ENCODE results near the gene SDCBP2. TPM values are rescaled to one million over a fixed set of nuclear protein-coding genes. Genes with fewer than 3 reads are reported as not detected.

SDCBP2 gene
- total and polyA plus RNA-seq, 10 of the 15 experiments (the other 5 are each of a cell fraction or from before 2014, with no cell fraction given): 0.16 to 2.4 (median 1.1) TPM; not detected in 1

DNA sequence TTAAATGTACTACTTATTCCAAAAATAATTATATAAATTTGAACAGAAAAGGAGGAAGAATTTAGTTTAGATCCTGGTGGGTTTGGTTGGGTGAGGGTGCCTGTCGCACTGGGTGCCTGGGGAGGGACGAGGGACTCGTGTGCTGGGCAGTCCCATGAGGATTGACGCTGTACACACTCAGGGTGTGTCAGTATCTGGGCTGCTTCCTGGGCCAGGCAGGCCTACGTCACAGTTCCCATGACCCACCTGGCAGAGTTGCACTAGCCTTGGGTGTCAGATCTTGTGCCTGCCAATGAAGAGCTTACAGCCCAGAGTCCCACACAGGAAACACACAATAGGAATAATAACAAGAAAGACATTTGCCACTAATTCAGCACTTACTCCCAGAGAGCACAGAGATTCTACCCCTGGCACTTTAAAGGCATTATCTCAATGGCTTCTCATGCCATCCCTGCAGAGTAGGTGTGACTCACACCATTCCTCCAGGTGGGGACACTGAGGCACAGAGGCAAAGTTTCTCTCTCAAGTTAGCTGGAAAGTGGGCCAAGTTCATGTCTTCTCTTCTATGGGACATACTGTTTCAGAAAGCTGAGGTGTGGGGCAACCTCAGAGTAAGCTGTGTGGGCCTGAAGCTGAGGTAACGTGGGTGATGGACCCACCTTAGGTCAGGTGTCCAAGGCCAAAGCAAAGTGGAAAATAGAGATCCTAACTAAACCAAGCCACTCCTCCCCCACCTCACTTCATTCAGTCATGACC is 1.3 kb upstream of the SDCBP2 start (continued):
- TF ChIP-seq BACH1 (IDR thresholded peaks at IDR 0.05; ENCODE audit: borderline replicate concordance) (no peak), RBBP5 (conservative IDR thresholded peaks at IDR 0.05) (no peak), ZBTB33 (IDR thresholded peaks at IDR 0.05) (no peak), ZNF384 (IDR thresholded peaks at IDR 0.05; ENCODE audit: borderline replicate concordance, low read depth, low read length) (peak; percentile 32; the same call in 1 of the 2 replicates), USF2 (IDR thresholded peaks at IDR 0.05; ENCODE audit: borderline replicate concordance, low read depth, low read length) (no peak; the same call in 1 of the 2 replicates), CBX5 (IDR thresholded peaks at IDR 0.05; ENCODE audit: low read depth) (no peak), SUZ12 (IDR thresholded peaks at IDR 0.05; ENCODE audit: unreplicated experiment) (no peak), KAT2A (conservative IDR thresholded peaks at IDR 0.05; ENCODE audit: control insufficient read depth, low read depth, low read length) (no peak), FOXK2 (IDR thresholded peaks at IDR 0.05) (no peak), SMC3 (IDR thresholded peaks at IDR 0.05; ENCODE audit: borderline replicate concordance, low read length) (0 out of 2 replicates have a peak, but pooled peaks have one; percentile 8), CREM (IDR thresholded peaks at IDR 0.05; ENCODE audit: low read depth) (peak; percentile 81), RAD51 (IDR thresholded peaks at IDR 0.05) (no peak; the same call in 1 of the 2 replicates), HCFC1 (IDR thresholded peaks at IDR 0.05; ENCODE audit: low read length) (no peak), NRF1 (conservative IDR thresholded peaks at IDR 0.05; ENCODE audit: low read depth, low read length) (no peak), ZNF622 (IDR thresholded peaks at IDR 0.05) (no peak), RCOR1 (conservative IDR thresholded peaks at IDR 0.05; ENCODE audit: low read depth, low read length) (0 out of 2 replicates have a peak, but pooled peaks have one; percentile 52), JUND (IDR thresholded peaks at IDR 0.05; ENCODE audit: low read depth, low read length) (no peak), SMAD1 (IDR thresholded peaks at IDR 0.05; ENCODE audit: low read depth, partially characterized antibody) (peak; percentile 7), MYC (IDR thresholded peaks at IDR 0.05; ENCODE audit: insufficient read depth, insufficient read length, insufficient replicate concordance, low read length, severe bottlenecking) (no peak), ZNF217 (IDR thresholded peaks at IDR 0.05) (no peak), PKNOX1 (IDR thresholded peaks at IDR 0.05) (peak; percentile 51; the same call in 1 of the 2 replicates), ZBED1 (IDR thresholded peaks at IDR 0.05; ENCODE audit: borderline replicate concordance) (no peak), RFX5 (IDR thresholded peaks at IDR 0.05; ENCODE audit: low read depth, low read length) (peak; percentile 94)
- TF ChIP-seq, protein P1, sequence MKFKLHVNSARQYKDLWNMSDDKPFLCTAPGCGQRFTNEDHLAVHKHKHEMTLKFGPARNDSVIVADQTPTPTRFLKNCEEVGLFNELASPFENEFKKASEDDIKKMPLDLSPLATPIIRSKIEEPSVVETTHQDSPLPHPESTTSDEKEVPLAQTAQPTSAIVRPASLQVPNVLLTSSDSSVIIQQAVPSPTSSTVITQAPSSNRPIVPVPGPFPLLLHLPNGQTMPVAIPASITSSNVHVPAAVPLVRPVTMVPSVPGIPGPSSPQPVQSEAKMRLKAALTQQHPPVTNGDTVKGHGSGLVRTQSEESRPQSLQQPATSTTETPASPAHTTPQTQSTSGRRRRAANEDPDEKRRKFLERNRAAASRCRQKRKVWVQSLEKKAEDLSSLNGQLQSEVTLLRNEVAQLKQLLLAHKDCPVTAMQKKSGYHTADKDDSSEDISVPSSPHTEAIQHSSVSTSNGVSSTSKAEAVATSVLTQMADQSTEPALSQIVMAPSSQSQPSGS (IDR thresholded peaks at IDR 0.05; ENCODE audit: low read length): no peak

Measured in GM12878 (cell line).